ENCODE data around the gene MAP3K2. TPM values are rescaled to one million over a fixed set of nuclear protein-coding genes. Genes with fewer than 3 reads are reported as not detected.

Gene MAP3K2
- total and polyA plus RNA-seq, 10 of the 15 experiments (the other 5 are each of a cell fraction or from before 2014, with no cell fraction given), result 2.7 to 39.6 (median 16.1) TPM

- ChIA-PET SMC1A (ENCODE audit: uncharacterized antibody, unreplicated experiment) (interaction anchor here (1.6 kb wide), 1 partner anchor 20 kb away, joined by 6 read pairs; no protein-coding TSS in a partner anchor), CTCF (no interaction called here), POLR2A (interaction anchor here (1.2 kb wide), 1 partner anchor 23 kb away, joined by 3 read pairs; no protein-coding TSS in a partner anchor), RAD21 (ENCODE audit: unreplicated experiment) (no interaction called here)
- H2AFZ ChIP-seq (ENCODE audit: control insufficient read depth, low read depth, low read length), result no peak overlapping the region
- FAIRE-seq (no peak), DNase-seq (ENCODE audit: low read depth, low spot score) (no peak), ATAC-seq (no peak)
- H3K9me3 ChIP-seq (replicated peaks; ENCODE audit: control insufficient read depth, insufficient read depth, low read length), result no peaks in the 10 kb centered on the region
- H3K4me3 ChIP-seq, result no peak overlapping the region
- H3K4me1 ChIP-seq (ENCODE audit: control insufficient read depth, insufficient read depth, low read length), result peaks cover 19% of the 10 kb centered on the region
- H3K4me2 ChIP-seq (ENCODE audit: control insufficient read depth, insufficient read depth), result no peak overlapping the region; the same call in 1 of the 2 replicates
- H3K27ac ChIP-seq (ENCODE audit: control insufficient read depth, insufficient read depth), result no peak overlapping the region
- in situ Hi-C loops (cut with MboI), result no loop called here
- intact Hi-C loops (cut with micrococcal nuclease; ENCODE audit: unreplicated experiment), result no loop called here
- no TSS peak for BruUV-seq (replicated peaks)
- TF ChIP-seq E4F1 (IDR thresholded peaks at IDR 0.05; ENCODE audit: borderline replicate concordance, partially characterized antibody), result no peak
- TF ChIP-seq, protein P1, sequence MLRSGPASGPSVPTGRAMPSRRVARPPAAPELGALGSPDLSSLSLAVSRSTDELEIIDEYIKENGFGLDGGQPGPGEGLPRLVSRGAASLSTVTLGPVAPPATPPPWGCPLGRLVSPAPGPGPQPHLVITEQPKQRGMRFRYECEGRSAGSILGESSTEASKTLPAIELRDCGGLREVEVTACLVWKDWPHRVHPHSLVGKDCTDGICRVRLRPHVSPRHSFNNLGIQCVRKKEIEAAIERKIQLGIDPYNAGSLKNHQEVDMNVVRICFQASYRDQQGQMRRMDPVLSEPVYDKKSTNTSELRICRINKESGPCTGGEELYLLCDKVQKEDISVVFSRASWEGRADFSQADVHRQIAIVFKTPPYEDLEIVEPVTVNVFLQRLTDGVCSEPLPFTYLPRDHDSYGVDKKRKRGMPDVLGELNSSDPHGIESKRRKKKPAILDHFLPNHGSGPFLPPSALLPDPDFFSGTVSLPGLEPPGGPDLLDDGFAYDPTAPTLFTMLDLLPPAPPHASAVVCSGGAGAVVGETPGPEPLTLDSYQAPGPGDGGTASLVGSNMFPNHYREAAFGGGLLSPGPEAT (IDR thresholded peaks at IDR 0.05; ENCODE audit: low read depth), result no peak
- TF ChIP-seq IKZF1 (conservative IDR thresholded peaks at IDR 0.05), result no peak
- no peak for TF ChIP-seq GATAD2B (conservative IDR thresholded peaks at IDR 0.05; ENCODE audit: low read depth)
- TF ChIP-seq SREBF1 (IDR thresholded peaks at IDR 0.05; ENCODE audit: low read length), result no peak
- no peak for TF ChIP-seq TCF12 (IDR thresholded peaks at IDR 0.05; ENCODE audit: low read depth, low read length)
- TF ChIP-seq RB1 (IDR thresholded peaks at IDR 0.05; ENCODE audit: borderline replicate concordance), result no peak
- no peak for TF ChIP-seq MAX (IDR thresholded peaks at IDR 0.05; ENCODE audit: low read depth, low read length)
- TF ChIP-seq NFYB (IDR thresholded peaks at IDR 0.05; ENCODE audit: insufficient read depth, low read depth, low read length), result no peak
- TF ChIP-seq NR2C1 (IDR thresholded peaks at IDR 0.05), result no peak
- TF ChIP-seq POLR2AphosphoS2 (IDR thresholded peaks at IDR 0.05; ENCODE audit: low read depth, low read length), result no peak
- TF ChIP-seq E2F4 (IDR thresholded peaks at IDR 0.05; ENCODE audit: low read depth, low read length), result no peak
- no peak for TF ChIP-seq EED (IDR thresholded peaks at IDR 0.05; ENCODE audit: low read depth)
- no peak for TF ChIP-seq FOXK2 (IDR thresholded peaks at IDR 0.05)
- TF ChIP-seq TAF1 (IDR thresholded peaks at IDR 0.05; ENCODE audit: borderline replicate concordance, low read depth, low read length), result no peak
- TF ChIP-seq ZNF217 (IDR thresholded peaks at IDR 0.05), result no peak
- WGBS (ENCODE audit: insufficient coverage, insufficient replicate concordance, low lambda C conversion rate, missing lambda C conversion rate), result 93% methylated on average over 10 of the region's 10 CpGs
- no peaks in the 10 kb centered on the region for H3K79me2 ChIP-seq (ENCODE audit: control insufficient read depth, insufficient read depth, low read length)
- no peaks in the 10 kb centered on the region for H4K20me1 ChIP-seq (ENCODE audit: control insufficient read depth, insufficient read depth)
- H3K27me3 ChIP-seq (replicated peaks in 1 of 2; ENCODE audit: control insufficient read depth in 2 of 2, insufficient read depth in 2 of 2, low read length in 1 of 2), result no peaks in the 10 kb centered on the region
- H3K36me3 ChIP-seq (ENCODE audit: control insufficient read depth in 2 of 2, insufficient read depth in 2 of 2, low read length in 1 of 2), result no peaks in the 10 kb centered on the region
- H3K9ac ChIP-seq (ENCODE audit: control insufficient read depth, insufficient read depth, low read length), result no peak overlapping the region
These were observed 21.0 kb upstream of the MAP3K2 start for GRCh38 chr2:127408807-127409099.
